Adrenal gland (tissue), 12 donors: ENCODE measurements around the gene BUB1B. TPM values are rescaled to one million over a fixed set of nuclear protein-coding genes. Genes with fewer than 3 reads are reported as not detected.
A peak's percentile ranks its signal among the peaks of the same experiment; 100 is the strongest.
"Not testable (repeated sequence)": the region's sequence is repeated elsewhere in the genome, so short reads cannot be mapped to it uniquely, and the experiment has no call there.

Experiments used
- DNase-seq, 7 donors: peaks; one replicate each; pipeline ENCODE4 v3.0.0-alpha.2; 2019 to 2020
- H3K27ac ChIP-seq, 5 donors: fragments of 200-600 bp; sonication (generic) in 4 of 5; 1 replicate in 3 of 5; 2 replicates in 2 of 5; pipeline versions ENCODE4 v1.5.1 to v1.8.0; 2016 to 2020; ENCODE audit warnings: mild to moderate bottlenecking in 1 of 5
- H3K27me3 ChIP-seq: fragments of 200-600 bp; 2 replicates; pipeline ENCODE4 v1.8.0; 2021
- H3K36me3 ChIP-seq, 2 donors: fragments of 200-600 bp; replicated peaks in 1 of 2; 1 replicate in 1 of 2; 2 replicates in 1 of 2; pipeline versions ENCODE4 v1.5.1 to v1.8.0; 2018 to 2022
- H3K4me1 ChIP-seq, 2 donors: fragments of 200-600 bp; replicated peaks in 1 of 2; 1 replicate in 1 of 2; 2 replicates in 1 of 2; pipeline versions ENCODE4 v1.5.1 to v1.8.0; 2018 to 2021
- H3K4me3 ChIP-seq, 4 donors: fragments of 200-600 bp; sonication (generic) in 3 of 4; one replicate each; pipeline ENCODE4 v1.5.1; 2016 to 2018
- H3K9me3 ChIP-seq, 3 donors: fragments of 200-600 bp; sonication (generic) in 1 of 3; replicated peaks in 1 of 3; 1 replicate in 2 of 3; 2 replicates in 1 of 3; pipeline versions ENCODE4 v1.5.1 to v1.8.0; 2016 to 2021
- CTCF ChIP-seq, 6 experiments: fragments of 450-650 bp in 4 of 6; fragments of 200-600 bp in 2 of 6; sonication (generic) in 1 of 6; IDR thresholded peaks; 1 replicate in 5 of 6; 2 replicates in 1 of 6; pipeline versions ENCODE4 v1.5.1 to v1.8.0; 2016 to 2021; ENCODE audit warnings: antibody characterized with exemption in 6 of 6, mild to moderate bottlenecking in 2 of 6, moderate library complexity in 1 of 6
- POLR2A ChIP-seq, 2 donors: fragments of 450-650 bp; IDR thresholded peaks; one replicate each; pipeline ENCODE4 v1.6.1; 2017; ENCODE audit warnings: antibody characterized with exemption in 2 of 2, mild to moderate bottlenecking in 2 of 2, moderate library complexity in 1 of 2
- WGBS, 4 donors: extraction: QIAGEN DNeasy Blood & Tissue Kit in 2 of 4; methylation state at CpG; one replicate each; pipeline versions ENCODE4 v1.1.5 to v1.1.7; 2013 to 2017; 5-methylcytosine and 5-hydroxymethylcytosine counted together
- intact Hi-C, 2 donors: fragments of 100-400 bp; cut with DNase I; formaldehyde crosslinking; loops; one replicate each; pipeline versions ENCODE4 v1.14.1 to v1.15.0; 2022 to 2023
- polyA plus RNA-seq, 3 donors: library from polyadenylated mRNA; stranded (reverse); fragments of 200-250 nt in 2 of 3; fragments of 350-450 nt in 1 of 3; fragmentation: Illumina TruSeq in 1 of 3; extraction: RNeasy Lipid Tissue Mini Kit (QIAGEN cat#74804) in 1 of 3; gene quantifications; one replicate each; pipeline ENCODE4 v1.2.3, GENCODE V29; 2013 to 2014
- total RNA-seq, 9 donors: library from RNA; depleted of rRNA in 4 of 9; stranded (reverse); fragments of >200 nt in 4 of 9; fragments of 120-200 nt in 1 of 9; fragmentation: NEBNext Ultra II Directional in 1 of 9; extraction: Animal tissue kit (Norgen Biotek cat#: 25700) in 1 of 9; gene quantifications; one replicate each; pipeline versions ENCODE4 v1.1.0 to v1.2.4, GENCODE V29; 2013 to 2023
- donor health status: healthy with polysubstance abuse.
- donor health status: Bipolar disorder and iron deficiency.
- donor health status: DM: yes; HTN: yes; CAD: no.
- donor health status: DM: no; HTN: no; CAD: no.
- donor health status: DM: no; HTN: no; CAD: no.
- donor health status: DM: yes; HTN: yes; CAD: no.

Gene BUB1B
- total and polyA plus RNA-seq, 12 donors: 0.81 to 13.7 (median 2.6) TPM

- intact Hi-C loops, H3K27ac ChIP-seq, H3K9me3 ChIP-seq, H3K4me3 ChIP-seq, H3K27me3 ChIP-seq, H3K4me1 ChIP-seq, H3K36me3 ChIP-seq: not testable (repeated sequence)
- peak in 1 of 7 donors; percentile 30 for DNase-seq
- 85 to 94% (median 88%) methylated on average over 2 to 3 of the region's 3 CpGs for WGBS, 4 donors
Observed at GRCh38 chr15:40124333-40124732, 36.5 kb upstream of the BUB1B start.

GRCh38 chr15:40124807-40125285 lies 36.0 kb upstream of the BUB1B start:
- intact Hi-C loops: not testable (repeated sequence)

GRCh38 chr15:40125950-40126349 lies 34.9 kb upstream of the BUB1B start:
- intact Hi-C loops: no loop called here
- Histone ChIP-seq H3K27me3 (no peaks in the 10 kb centered on the region), H3K27ac (no peak overlapping the region), H3K4me3 (no peak overlapping the region), H3K4me1 (no peaks in the 10 kb centered on the region), H3K9me3 (no peaks in the 10 kb centered on the region), H3K36me3 (no peaks in the 10 kb centered on the region)
- TF ChIP-seq CTCF (IDR thresholded peaks at IDR 0.05) (no peak), POLR2A (IDR thresholded peaks at IDR 0.05) (no peak)
- 84 to 93% (median 84%) methylated on average over 7 of the region's 7 CpGs for whole genome bisulfite sequencing, 4 donors
- DNase-seq: peak in 1 of 7 donors; percentile 13

More at GRCh38 chr15:40124807-40125285, 36.0 kb upstream of the BUB1B start:
- H3K4me1 ChIP-seq, H3K27ac ChIP-seq, H3K36me3 ChIP-seq, H3K4me3 ChIP-seq, H3K9me3 ChIP-seq, H3K27me3 ChIP-seq: not testable (repeated sequence)
- WGBS, 4 donors: 66 to 84% (median 73%) methylated on average over 4 to 5 of the region's 5 CpGs
- DNase-seq: peak in 1 of 7 donors; percentile 14

GRCh38 chr15:40128766-40129660 lies 31.9 kb upstream of the BUB1B start:
- Histone ChIP-seq H3K36me3 (no peaks in the 10 kb centered on the region), H3K27me3 (no peaks in the 10 kb centered on the region), H3K4me3 (no peak overlapping the region), H3K27ac (no peak overlapping the region), H3K4me1 (no peaks in the 10 kb centered on the region), H3K9me3 (no peaks in the 10 kb centered on the region)
- WGBS, 4 donors: 76 to 86% (median 82%) methylated on average over 27 of the region's 27 CpGs
- intact Hi-C loops: no loop called here
- TF ChIP-seq CTCF (IDR thresholded peaks at IDR 0.05) (no peak), POLR2A (IDR thresholded peaks at IDR 0.05) (no peak)
- peak in 1 of 7 donors; percentile 15 for DNase-seq

- H3K27ac ChIP-seq: no peak overlapping the region
- intact Hi-C loops: no loop called here
- no peak for TF ChIP-seq CTCF (IDR thresholded peaks at IDR 0.05)
- no peak for TF ChIP-seq POLR2A (IDR thresholded peaks at IDR 0.05)
- no peaks in the 10 kb centered on the region for H3K27me3 ChIP-seq
- DNase-seq: no peak
- no peaks in the 10 kb centered on the region for H3K36me3 ChIP-seq
- no peaks in the 10 kb centered on the region for H3K9me3 ChIP-seq
- no peaks in the 10 kb centered on the region for H3K4me1 ChIP-seq
- no peak overlapping the region for H3K4me3 ChIP-seq
- WGBS, 4 donors: 65 to 83% (median 76%) methylated on average over 2 to 5 of the region's 5 CpGs
Observed at GRCh38 chr15:40130118-40130517, 30.8 kb upstream of the BUB1B start.
